C4-2B (cell line): ENCODE measurements around the gene CORIN.

ENCODE experiments used
- H3K27ac ChIP-seq: fragments of 450-650 bp; 2 replicates; pipeline ENCODE4 v1.5.1; 2017
- CTCF ChIP-seq: fragments of 450-650 bp; conservative IDR thresholded peaks from 2 replicates; pipeline ENCODE4 v1.5.1; 2017; ENCODE audit warnings: mild to moderate bottlenecking
- ZFX ChIP-seq: fragments of 450-650 bp; IDR thresholded peaks from 2 replicates; pipeline ENCODE4 v1.6.1; 2017

The CORIN gene

GRCh38 chr4:47652092-47652491 lies 185.8 kb downstream of the CORIN start:
- TF ChIP-seq ZFX = no peak
- no peak for TF ChIP-seq CTCF
- no peak overlapping the region for H3K27ac ChIP-seq

GRCh38 chr4:47651231-47651630 lies 186.6 kb downstream of the CORIN start:
- TF ChIP-seq CTCF = no peak
- TF ChIP-seq ZFX = no peak
- H3K27ac ChIP-seq = no peak overlapping the region

- no peak overlapping the region for H3K27ac ChIP-seq
- TF ChIP-seq CTCF (no peak), ZFX (no peak)
Observed at GRCh38 chr4:47650584-47651130, 187.2 kb downstream of the CORIN start.

- H3K27ac ChIP-seq = no peak overlapping the region
- no peak for TF ChIP-seq ZFX
- no peak for TF ChIP-seq CTCF
Observed at GRCh38 chr4:47647544-47647943, 190.3 kb downstream of the CORIN start.

- no peak overlapping the region for H3K27ac ChIP-seq
- TF ChIP-seq ZFX = no peak
- no peak for TF ChIP-seq CTCF
Observed at GRCh38 chr4:47647029-47647428, 190.8 kb downstream of the CORIN start.

- H3K27ac ChIP-seq = no peak overlapping the region
- no peak for TF ChIP-seq CTCF
- no peak for TF ChIP-seq ZFX
Observed at GRCh38 chr4:47646372-47646771, 191.5 kb downstream of the CORIN start.

- no peak overlapping the region for H3K27ac ChIP-seq
- TF ChIP-seq ZFX (no peak), CTCF (no peak)
Observed at GRCh38 chr4:47643845-47644244, 194.0 kb downstream of the CORIN start.
